Measurements from ENCODE around the gene IFI44L. TPM values are rescaled to one million over a fixed set of nuclear protein-coding genes. Genes with fewer than 3 reads are reported as not detected.

The IFI44L gene
- total RNA-seq, 4 donors from 2014 or later, result 9.6 to 49.5 (median 23.6) TPM

DNA sequence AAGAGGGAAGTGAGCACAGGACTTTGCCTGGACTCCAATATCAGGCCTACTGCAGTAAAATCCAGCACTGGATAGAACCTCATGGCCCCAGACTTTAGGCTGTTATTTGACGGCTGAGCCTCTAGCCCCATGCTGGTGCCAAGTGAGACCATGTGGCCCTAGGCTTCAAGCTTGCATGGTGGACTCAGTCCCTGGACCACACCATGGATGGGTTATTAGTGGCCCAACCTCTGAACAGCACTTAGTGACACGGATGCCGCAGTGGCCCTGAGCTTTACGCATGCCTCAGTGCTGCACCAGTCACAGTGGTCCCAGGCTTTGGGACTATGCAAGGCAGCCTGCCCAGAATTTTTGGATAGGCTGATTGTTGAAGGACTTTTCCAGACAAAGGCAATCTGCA lies 13.0 kb downstream of the IFI44L start:
- TF ChIP-seq, protein P1, sequence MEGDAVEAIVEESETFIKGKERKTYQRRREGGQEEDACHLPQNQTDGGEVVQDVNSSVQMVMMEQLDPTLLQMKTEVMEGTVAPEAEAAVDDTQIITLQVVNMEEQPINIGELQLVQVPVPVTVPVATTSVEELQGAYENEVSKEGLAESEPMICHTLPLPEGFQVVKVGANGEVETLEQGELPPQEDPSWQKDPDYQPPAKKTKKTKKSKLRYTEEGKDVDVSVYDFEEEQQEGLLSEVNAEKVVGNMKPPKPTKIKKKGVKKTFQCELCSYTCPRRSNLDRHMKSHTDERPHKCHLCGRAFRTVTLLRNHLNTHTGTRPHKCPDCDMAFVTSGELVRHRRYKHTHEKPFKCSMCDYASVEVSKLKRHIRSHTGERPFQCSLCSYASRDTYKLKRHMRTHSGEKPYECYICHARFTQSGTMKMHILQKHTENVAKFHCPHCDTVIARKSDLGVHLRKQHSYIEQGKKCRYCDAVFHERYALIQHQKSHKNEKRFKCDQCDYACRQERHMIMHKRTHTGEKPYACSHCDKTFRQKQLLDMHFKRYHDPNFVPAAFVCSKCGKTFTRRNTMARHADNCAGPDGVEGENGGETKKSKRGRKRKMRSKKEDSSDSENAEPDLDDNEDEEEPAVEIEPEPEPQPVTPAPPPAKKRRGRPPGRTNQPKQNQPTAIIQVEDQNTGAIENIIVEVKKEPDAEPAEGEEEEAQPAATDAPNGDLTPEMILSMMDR (IDR thresholded peaks at IDR 0.05; ENCODE audit: low read depth), result no peak

DNA sequence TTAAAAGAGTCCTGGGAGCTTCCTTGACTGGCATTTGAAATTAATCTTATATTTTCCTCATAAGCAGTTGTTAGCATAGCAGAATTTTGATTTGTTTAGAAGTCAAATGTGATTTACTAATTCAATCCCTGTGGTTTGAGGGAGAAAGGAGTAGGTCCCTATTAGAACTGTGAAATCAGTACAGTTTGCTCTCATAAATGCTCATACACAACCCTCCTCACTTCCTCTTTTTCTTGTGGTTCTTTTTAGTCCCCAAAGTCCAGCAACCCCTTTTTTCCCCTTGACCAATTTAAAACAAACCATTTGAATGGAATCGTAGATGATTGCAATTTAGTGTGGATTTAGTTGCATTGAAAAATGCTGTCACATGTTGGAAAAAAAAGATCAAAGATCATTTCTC lies 20.2 kb downstream of the IFI44L start:
- TF ChIP-seq, protein P1 (IDR thresholded peaks at IDR 0.05; ENCODE audit: low read depth), result no peak

DNA sequence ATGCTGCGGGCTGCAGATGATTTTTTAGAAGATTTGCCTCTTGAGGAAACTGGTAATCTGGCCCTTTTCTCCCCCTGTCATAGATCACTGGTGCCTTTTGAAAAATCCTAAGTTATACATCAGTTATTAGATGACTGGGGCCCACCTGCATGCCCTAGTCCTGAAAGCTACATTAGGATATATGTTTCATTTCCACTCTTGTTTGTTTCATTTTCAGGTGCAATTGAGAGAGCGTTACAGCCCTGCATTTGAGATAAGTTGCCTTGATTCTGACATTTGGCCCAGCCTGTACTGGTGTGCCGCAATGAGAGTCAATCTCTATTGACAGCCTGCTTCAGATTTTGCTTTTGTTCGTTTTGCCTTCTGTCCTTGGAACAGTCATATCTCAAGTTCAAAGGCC lies 21.3 kb downstream of the IFI44L start:
- TF ChIP-seq, protein P1 (IDR thresholded peaks at IDR 0.05; ENCODE audit: low read depth), result no peak

DNA sequence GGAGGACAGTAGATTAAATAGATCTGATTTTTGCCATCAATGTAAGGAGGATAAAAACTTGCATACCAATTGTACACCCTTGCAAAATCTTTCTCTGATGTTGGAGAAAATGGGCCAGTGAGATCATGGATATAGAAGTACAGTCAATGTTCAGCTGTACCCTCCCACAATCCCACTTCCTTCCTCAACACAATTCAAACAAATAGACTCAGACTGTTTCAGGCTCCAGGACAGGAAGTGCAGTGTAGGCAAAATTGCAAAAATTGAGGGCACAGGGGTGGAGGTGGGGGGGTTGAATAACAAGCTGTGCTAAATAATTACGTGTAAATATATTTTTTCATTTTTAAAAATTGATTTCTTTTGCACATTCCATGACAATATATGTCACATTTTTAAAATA lies 25.5 kb downstream of the IFI44L start:
- TF ChIP-seq, protein P1 (IDR thresholded peaks at IDR 0.05; ENCODE audit: low read depth), result no peak

DNA sequence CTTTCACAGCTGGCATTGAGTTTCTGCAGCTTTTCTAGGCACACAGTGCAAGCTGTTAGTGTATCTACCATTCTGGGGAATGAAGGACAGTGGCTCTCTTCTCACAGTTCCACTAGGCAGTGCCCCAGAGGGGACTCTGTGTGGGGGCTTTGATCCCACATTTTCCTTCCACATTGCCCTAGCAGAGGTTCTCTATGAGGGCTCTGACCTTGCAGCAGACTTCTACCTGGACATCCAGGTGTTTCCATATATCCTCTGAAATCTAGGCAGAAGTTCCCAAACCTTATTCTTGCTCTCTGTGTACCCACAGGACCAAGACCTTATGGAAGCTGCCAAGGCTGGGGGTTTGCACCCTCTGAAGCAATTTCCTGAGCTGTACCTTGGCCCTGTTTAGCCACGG lies 27.0 kb downstream of the IFI44L start:
- TF ChIP-seq, protein P1 (IDR thresholded peaks at IDR 0.05; ENCODE audit: low read depth), result no peak

DNA sequence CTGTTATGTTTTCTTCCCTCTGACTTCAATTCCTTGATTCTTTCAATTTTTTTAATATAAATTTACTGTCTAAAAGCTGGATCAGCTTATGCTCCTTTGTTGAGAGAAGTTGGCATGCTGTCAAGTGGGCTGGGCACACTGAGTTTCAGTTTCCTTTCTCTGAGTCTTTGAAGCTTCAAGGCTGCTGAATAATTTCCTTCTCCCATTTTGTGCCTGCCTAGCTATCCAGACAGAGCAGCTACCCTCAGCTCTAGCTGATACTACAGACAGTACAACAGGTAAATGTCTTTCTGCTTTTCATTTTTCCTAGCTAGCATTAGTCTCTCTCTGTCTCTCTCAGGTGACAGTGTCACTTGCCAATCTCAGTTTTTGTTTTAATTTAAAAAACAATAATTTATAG lies 29.4 kb downstream of the IFI44L start, which contains the start of gene IFI44:
IFI44 (plus strand) TSS at position 204 of the 400 bp plus-strand sequence. CDS start 365 bp downstream, outside the sequence.
- TF ChIP-seq, protein P1 (IDR thresholded peaks at IDR 0.05; ENCODE audit: low read depth), result no peak

DNA sequence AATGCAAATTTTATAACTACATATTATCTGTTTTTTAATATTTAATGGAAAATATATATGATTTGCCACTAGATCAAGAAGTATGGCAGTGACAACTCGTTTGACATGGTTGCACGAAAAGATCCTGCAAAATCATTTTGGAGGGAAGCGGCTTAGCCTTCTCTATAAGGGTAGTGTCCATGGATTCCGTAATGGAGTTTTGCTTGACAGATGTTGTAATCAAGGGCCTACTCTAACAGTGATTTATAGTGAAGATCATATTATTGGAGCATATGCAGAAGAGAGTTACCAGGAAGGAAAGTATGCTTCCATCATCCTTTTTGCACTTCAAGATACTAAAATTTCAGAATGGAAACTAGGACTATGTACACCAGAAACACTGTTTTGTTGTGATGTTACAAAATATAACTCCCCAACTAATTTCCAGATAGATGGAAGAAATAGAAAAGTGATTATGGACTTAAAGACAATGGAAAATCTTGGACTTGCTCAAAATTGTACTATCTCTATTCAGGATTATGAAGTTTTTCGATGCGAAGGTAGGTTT lies 29.9 kb downstream of the IFI44L start:
- TF ChIP-seq, protein P1 (IDR thresholded peaks at IDR 0.05; ENCODE audit: low read depth), result no peak

All from subcutaneous adipose tissue (tissue), 4 donors.